ENCODE measurements around the gene PCGF3. TPM values are rescaled to one million over a fixed set of nuclear protein-coding genes. Genes with fewer than 3 reads are reported as not detected.
A peak's percentile ranks its signal among the peaks of the same experiment; 100 is the strongest.

PCGF3 gene
- total and polyA plus RNA-seq, 9 of the 15 experiments (the other 6 are each of a cell fraction or from before 2014, with no cell fraction given), result 2.6 to 46.1 (median 20.3) TPM

GRCh38 chr4:768076-768475 is 62.4 kb downstream of the PCGF3 start:
- H3K27me3 ChIP-seq (ENCODE audit: control insufficient read depth in 2 of 2, insufficient read depth in 2 of 2, low read length in 2 of 2), result no peaks in the 10 kb centered on the region
- intact Hi-C loops (cut with micrococcal nuclease) (loop anchor here (10.0 kb wide), 1 partner anchor 217 kb away; the partner anchor contains the start of gene IDUA), in situ Hi-C loops (cut with MboI) (no loop called here)
- H4K20me1 ChIP-seq (replicated peaks; ENCODE audit: control insufficient read depth, insufficient read depth, low read length), result no peaks in the 10 kb centered on the region; the same call in 1 of the 2 replicates
- H3K9me1 ChIP-seq (ENCODE audit: control insufficient read depth, insufficient read depth, low read length), result no peaks in the 10 kb centered on the region
- ATAC-seq (no peak), FAIRE-seq (no peak), DNase-seq (ENCODE audit: extremely low read depth in 1 of 4, low spot score in 3 of 4) (no peak)
- H3K4me1 ChIP-seq (replicated peaks in 1 of 2; ENCODE audit: control insufficient read depth in 2 of 2, insufficient read depth in 2 of 2, low read length in 2 of 2), result peaks cover 0 to 20% of the 10 kb centered on the region in 2 experiments; a peak in 3 of 5 replicates
- TF ChIP-seq POLR2G (IDR thresholded peaks at IDR 0.05; ENCODE audit: low read depth, low read length) (peak; percentile 40; the same call in 1 of the 2 replicates), ZNF785 (CRISPR knock-in tag; IDR thresholded peaks at IDR 0.05) (no peak), POLR2AphosphoS2 (IDR thresholded peaks at IDR 0.05; ENCODE audit: low read length) (0 out of 2 replicates have a peak, but pooled peaks have one; percentile 9), CREB5 (CRISPR knock-in tag; IDR thresholded peaks at IDR 0.05) (no peak), POLR2B (IDR thresholded peaks at IDR 0.05; ENCODE audit: low read depth, partially characterized antibody) (peak; percentile 35), ARID3A (IDR thresholded peaks at IDR 0.05; ENCODE audit: borderline replicate concordance, low read depth, low read length) (no peak), GABPA (tag; conservative IDR thresholded peaks at IDR 0.05; ENCODE audit: low read depth) (no peak), PATZ1 (CRISPR knock-in tag; IDR thresholded peaks at IDR 0.05; ENCODE audit: borderline replicate concordance) (no peak), BRD9 (IDR thresholded peaks at IDR 0.05; ENCODE audit: low read depth, partially characterized antibody) (no peak), MAFF (IDR thresholded peaks at IDR 0.05; ENCODE audit: low read length) (no peak), U2AF2 (optimal IDR thresholded peaks at IDR 0.05; ENCODE audit: low read depth, low read length) (no peak)
- CTCF ChIA-PET (ENCODE audit: low intra/inter-chr PET ratio), result no interaction called here
- no peak overlapping the region for H3K27ac ChIP-seq (ENCODE audit: extremely low read depth, low read depth, low read length)
- H3K9me3 ChIP-seq (replicated peaks; ENCODE audit: control insufficient read depth, insufficient read depth, low read depth, low read length), result peaks cover 7% of the 10 kb centered on the region
- H3K9ac ChIP-seq (ENCODE audit: insufficient read depth in 1 of 2, low read depth in 2 of 2, low read length in 2 of 2), result no peak overlapping the region
- no TSS peak for BruUV-seq (replicated peaks)
- POLR2A ChIA-PET, result interaction anchor here (0.7 to 2.1 kb wide), 4 partner anchors 14 to 263 kb away, joined by 3 to 5 read pairs (median 4); no protein-coding TSS in a partner anchor
- H3K4me3 ChIP-seq, result no peak overlapping the region
- no peak overlapping the region for H3K4me2 ChIP-seq (ENCODE audit: insufficient read depth, low read length)
- WGBS (ENCODE audit: insufficient coverage, low coverage, missing lambda C conversion rate), result 89% methylated on average over 14 of the region's 15 CpGs
- H2AFZ ChIP-seq (ENCODE audit: low read depth, low read length), result no peak overlapping the region
- H3K36me3 ChIP-seq (ENCODE audit: control insufficient read depth, insufficient read depth, low read length), result peaks cover 85% of the 10 kb centered on the region
- peaks cover 39% of the 10 kb centered on the region for H3K79me2 ChIP-seq (ENCODE audit: control insufficient read depth, insufficient read depth, low read length)

Measured in K562 (cell line).